Measurements from ENCODE around the gene HCN2. TPM values are rescaled to one million over a fixed set of nuclear protein-coding genes. Genes with fewer than 3 reads are reported as not detected.

Gene HCN2
- polyA plus RNA-seq, 4 donors, result 0.27 to 0.58 (median 0.31) TPM

DNA sequence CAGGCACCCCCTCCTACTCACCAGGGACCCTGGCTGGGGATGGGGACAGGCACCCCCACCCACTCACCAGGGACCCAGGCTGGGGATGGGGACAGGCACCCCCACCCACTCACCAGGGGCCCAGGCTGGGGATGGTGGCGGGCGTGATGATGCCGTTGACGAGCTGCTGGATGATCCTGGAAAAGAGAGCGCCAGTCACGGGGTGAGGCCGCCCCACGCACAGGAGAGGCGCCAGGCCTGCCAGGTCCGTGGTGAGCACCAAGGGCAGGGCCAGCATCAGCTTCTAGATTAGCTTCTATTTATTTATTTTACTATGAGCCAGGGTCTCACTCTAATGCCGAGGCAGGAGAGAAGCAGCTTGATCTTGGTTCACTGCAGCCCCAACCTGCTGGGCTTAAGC lies 60.4 kb downstream of the HCN2 start:
- DNase-seq (ENCODE audit: low read depth in 4 of 4, low spot score in 2 of 4), result no peak

DNA sequence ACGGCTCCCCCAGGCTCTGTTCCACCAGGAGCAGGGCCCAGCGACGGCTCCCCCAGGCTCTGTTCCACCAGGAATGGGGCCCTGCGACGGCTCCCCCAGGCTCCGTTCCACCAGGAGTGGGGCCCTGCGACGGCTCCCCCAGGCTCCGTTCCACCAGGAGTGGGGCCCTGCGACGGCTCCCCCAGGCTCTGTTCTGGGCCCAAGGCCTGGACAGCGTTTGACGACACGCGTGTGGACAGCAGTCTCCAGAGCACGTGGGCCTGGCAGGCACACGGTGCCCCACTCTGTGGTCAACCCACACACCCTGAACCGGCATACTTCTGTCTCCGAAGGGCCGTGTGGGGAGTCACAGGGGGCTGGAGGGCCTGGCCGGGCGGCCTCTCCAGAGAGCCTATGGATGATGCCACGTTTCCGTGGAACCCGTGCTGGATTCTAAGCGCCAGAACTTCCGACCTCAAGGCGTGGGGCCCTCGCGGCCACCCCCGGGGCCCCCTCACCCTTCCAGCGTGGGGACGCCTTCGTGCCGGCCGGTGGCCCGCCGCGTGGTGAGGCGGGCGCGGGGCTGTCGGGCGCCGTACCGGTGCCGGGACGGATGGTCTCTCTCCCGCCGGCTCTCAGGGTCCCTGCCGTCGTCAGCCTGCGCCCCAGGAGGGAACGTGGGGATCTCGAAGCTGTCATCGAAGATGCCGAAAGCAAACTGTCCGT lies 61.6 kb downstream of the HCN2 start:
- DNase-seq (ENCODE audit: low read depth in 4 of 4, low spot score in 2 of 4), result no peak

GRCh38 chr19:651991-652390 lies 62.3 kb downstream of the HCN2 start:
- DNase-seq (ENCODE audit: low read depth in 4 of 4, low spot score in 2 of 4), result no peak

GRCh38 chr19:652467-653389 lies 63.0 kb downstream of the HCN2 start:
- no peak for DNase-seq (ENCODE audit: low read depth in 4 of 4, low spot score in 2 of 4)

- no peak for DNase-seq (ENCODE audit: low read depth in 4 of 4, low spot score in 2 of 4)
Observed at GRCh38 chr19:653425-653824, 63.7 kb downstream of the HCN2 start.

DNA sequence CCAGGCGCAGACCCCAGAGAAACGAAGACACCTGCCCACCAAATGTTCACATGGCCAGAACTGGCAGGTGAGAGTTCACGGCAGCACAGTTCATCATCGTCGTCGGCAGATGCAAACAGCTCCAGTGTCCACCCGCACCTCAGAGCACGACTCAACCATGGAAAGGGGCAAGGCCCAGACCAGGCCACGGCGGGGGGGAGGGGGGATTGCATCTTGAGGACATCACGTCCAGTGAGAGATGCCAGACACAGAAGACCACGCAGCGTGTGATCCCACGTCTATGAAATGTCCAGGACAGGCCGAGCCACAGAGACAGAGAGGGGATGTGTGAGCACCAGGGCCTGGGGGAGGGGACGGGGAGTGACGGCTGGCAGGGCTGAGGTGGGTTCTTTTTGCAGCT lies 66.0 kb downstream of the HCN2 start:
- DNase-seq (ENCODE audit: low read depth in 4 of 4, low spot score in 2 of 4), result no peak

DNA sequence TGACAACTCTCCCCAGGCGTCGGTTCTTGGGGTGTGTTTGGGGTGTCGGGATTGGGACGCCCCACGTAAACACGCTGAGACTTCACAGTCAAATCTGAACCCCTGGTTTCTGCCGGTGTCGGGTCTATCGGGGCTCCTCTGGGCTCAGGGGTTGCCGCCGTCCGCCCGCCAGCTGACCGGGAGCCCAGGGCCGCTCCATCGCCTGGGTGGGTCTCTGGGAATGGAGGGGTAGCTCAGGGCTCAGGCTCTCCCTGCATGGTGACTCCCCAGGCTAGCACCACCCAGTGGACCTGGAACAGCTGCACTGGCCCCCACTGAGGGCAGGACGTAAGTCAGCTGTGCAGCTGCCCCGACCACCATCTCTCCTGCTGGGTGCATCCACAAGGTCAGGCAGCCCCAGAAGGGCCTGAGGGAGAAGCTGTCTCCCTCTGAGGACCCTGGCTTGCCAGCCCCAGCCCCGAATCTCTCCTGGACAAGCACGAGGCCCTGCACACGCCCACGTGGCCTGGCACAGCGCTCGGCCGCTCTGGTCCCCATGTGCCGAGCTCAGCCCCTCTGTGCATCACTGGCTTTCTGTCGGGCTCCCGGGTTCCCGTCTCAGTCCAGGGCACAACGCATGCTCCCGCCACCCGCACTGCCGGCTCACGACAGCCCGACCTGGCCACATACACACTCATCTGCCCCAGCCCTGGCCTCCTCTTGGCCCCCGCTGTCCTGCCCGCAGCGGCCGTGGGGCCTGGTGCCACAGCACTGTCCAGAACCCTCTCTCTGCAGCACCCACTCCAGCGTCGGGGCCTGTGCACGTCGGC lies 67.3 kb downstream of the HCN2 start:
- no peak for DNase-seq (ENCODE audit: low read depth in 4 of 4, low spot score in 2 of 4)

DNA sequence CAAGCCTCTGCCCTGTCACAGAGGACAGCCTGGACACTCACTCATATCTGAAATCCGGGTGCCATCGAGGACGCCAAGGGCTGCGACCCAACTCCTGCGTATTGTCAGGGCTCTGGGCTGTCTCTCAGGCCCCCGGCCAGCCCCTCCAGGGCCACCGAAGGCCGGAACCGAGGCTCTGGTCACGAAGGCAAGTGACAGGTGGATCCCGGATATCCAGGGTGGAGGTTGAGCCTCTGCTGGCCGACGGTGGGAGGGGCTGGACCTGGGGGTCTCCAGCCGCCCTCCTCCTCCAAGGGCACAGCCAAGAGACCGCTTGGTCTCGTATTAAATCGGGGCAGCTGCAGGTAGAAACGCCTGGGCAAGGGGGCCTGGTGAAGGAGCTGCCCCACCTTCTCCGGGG lies 67.9 kb downstream of the HCN2 start:
- no peak for DNase-seq (ENCODE audit: low read depth in 4 of 4, low spot score in 2 of 4)

GRCh38 chr19:658059-658839 lies 68.6 kb downstream of the HCN2 start:
- DNase-seq (ENCODE audit: low read depth in 4 of 4, low spot score in 2 of 4), result no peak

- DNase-seq (ENCODE audit: low read depth in 4 of 4, low spot score in 2 of 4), result no peak
Observed at GRCh38 chr19:658916-659839, 69.5 kb downstream of the HCN2 start.

DNA sequence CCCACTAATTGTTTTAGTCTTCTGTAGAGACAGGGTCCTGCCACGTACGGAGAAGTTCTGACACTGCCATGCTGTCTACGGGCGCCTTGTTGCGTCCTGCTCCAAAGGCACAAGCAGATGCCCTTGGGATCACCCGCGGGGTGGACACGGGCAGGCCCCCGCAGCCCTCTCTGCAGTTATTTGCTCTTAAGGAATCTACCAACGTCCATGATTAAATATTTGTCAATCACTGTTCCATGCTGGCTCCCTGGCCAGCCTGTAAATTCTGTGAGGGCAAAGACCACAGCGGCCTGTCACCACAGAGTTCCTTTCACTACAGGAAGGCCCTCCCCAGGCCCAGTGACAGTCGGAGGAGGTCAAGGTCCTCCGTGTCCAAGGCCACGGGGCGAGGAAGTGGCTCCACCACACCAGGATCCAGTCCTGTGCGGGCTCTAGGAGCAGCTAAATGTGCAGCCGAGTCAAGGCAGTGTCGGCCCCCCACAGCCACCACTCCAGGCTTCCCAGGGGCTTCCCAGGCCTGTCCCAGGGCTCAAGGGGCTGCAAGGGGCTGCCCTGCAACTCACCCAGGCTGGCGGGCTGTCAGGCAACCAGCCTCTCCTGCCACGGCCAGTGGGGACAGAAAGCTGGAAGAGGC lies 71.2 kb downstream of the HCN2 start:
- DNase-seq (ENCODE audit: low read depth in 4 of 4, low spot score in 2 of 4), result no peak

- DNase-seq (ENCODE audit: low read depth in 4 of 4, low spot score in 2 of 4), result no peak
Observed at GRCh38 chr19:661427-662196, 71.9 kb downstream of the HCN2 start.

- no peak for DNase-seq (ENCODE audit: low read depth in 4 of 4, low spot score in 2 of 4)
Observed at GRCh38 chr19:662207-662961, 72.7 kb downstream of the HCN2 start.

- peak in 3 of 4 donors; percentile 53 to 78 (median 77) for DNase-seq (ENCODE audit: low read depth in 4 of 4, low spot score in 2 of 4)
Observed at GRCh38 chr19:662962-663681, 73.4 kb downstream of the HCN2 start, which contains the start of gene RNF126. TSS of gene RNF126 (minus strand) at chr19:663214. CDS start at chr19:663121, 93 bp downstream.

DNA sequence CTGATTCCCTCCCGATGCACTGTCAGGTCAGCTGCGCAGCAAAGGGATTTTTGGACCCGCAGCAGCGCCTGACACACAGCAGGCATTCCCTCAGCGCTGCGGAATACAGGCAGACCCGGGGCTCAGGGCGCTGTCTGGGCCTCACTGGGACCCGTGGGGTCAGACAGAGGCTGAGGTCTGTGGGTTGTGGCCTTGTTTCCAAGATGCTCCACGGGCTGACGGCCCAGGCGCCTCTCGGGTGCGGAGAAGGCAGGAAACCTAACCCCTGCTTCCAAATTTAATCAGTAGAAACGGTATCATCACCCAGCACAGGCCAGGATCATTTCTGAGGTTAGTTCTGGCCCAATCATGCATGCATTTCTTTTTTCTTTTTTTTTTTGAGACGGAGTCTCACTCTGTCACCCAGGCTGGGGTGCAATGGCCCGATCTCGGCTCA lies 74.0 kb downstream of the HCN2 start:
- DNase-seq (ENCODE audit: low read depth in 4 of 4, low spot score in 2 of 4), result no peak

- peak in 1 of 4 donors; percentile 76 for DNase-seq (ENCODE audit: low read depth in 4 of 4, low spot score in 2 of 4)
Observed at GRCh38 chr19:664913-665443, 75.3 kb downstream of the HCN2 start.

Data from left renal cortex interstitium (tissue), 4 donors.